NCI-H774 (cell line): ENCODE measurements around the gene TCHHL1.

ENCODE experiments used
- DNase-seq: peaks from one replicate; lab custom pipeline; 2025; lab: John Stamatoyannopoulos, UW

TCHHL1 gene

DNA sequence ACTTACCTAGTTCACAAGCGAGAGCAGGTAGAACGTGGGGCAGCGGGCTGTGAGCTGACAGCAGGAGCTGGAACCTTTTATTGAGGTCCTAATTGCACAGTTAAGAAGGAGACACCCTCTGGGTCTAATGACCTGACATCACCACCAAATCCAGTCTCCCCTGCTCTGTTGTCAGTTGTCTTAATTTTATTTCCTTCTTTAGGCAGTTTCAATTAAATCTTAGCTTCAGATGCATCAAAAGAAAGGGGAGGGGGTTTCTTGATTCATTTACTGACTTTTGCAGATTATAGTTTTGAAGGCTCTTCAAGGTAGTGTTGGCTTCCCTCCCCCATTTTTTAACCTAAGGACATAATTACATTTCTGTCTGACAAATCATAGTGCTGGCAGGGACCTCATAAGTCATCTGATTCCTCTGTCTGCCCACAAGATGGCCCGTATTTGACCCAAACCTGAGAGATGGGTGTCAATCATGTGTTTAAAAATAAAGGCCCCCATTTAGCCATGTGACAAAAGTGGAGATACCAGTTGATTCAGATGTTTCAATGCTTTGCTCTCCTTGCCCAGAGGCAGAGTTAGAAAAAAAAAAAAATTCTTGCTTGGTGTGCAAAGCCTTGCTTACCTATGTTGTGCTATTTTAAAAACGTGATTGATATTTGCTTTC, at the start of gene TCHHL1:
Gene TCHHL1, minus strand, starts transcription at position 51 of the 661 bp plus-strand sequence. CDS start 921 bp downstream, outside the sequence.
- DNase-seq: no peak

DNA sequence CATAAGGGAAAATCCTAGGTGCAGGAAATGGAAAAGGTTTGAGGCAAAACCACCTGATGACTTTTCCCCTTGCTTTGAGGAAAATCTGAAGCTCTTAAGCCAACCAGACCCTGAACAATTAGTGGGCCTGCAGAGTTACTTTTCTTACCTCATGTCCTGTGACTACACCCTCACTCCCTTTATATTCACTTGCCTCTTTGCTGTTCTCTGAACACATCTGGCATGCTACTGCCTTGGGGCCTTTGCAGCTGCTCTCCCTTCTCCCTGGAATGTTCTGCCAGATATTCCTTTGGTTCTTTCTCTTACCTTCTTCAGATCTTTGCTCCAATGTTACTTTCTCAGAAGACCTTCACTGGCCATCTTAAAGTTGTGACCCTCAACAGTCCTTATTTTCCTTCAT, 48.4 kb upstream of the TCHHL1 start:
- no peak for DNase-seq

DNA sequence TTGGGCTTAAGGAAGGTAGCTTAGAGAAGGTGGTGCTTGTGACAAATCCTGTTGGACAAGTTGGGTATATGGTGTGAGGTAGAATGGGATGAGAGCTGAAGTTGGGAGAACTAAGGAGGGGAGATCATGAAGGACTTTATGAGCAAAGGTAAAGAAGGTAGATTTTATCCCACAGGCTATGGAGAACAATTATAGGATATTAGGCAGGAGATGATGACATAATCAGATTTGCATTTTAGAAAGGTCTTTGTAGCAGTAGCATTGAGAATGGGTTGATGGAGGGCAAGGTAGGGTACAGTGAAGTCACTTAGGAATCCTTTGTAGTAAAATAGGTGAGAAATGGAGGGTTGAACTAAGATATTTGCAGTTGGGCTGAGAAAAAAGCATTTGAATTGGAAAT, 41.3 kb upstream of the TCHHL1 start:
- DNase-seq: no peak

DNA sequence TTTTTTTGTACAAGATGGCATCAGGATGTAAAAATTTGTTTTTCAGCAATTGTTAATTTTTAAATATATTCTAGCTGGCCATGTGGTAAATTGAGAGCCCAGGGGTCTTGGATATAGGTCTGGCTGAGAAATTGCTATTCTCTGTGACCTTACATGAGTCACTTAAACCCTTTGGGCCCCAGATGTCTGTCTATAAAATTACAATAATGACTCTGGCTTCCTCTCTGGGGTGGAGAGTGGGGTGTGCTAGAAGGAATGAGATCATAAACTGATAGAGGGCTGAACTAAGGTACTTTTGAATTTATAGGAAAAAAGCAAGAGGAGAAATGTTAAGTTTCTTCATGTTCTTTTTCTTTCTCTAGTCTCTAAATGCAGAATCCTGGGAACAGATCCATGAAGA, 38.8 kb upstream of the TCHHL1 start:
- no peak for DNase-seq

DNA sequence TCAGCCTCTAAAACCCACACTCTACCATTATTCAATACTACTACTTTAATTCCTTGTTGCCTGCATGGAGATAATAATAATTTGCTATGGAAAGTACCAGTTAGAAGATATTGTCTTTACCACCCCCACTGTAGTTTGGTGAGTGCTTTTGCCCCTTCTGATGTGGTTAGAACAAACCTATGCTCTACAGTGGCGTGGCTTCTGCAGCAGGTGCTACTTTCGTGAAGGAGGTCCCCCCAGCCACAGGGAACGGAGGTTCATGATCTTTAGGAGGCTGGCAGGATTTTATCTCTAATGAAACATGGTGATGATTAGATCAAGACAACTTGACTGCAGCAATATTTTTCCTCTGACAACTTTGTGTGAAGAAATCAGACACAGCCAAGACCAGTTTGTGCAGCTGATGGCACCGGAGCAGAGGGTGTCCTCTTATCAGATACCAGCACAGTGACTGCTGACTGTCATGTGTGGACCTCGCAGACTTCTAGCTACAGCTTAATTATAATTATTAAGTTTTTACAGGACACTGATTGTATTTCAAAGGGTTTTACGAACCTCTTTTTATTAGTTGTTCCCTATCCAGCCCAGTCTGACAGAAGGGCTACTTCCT, 37.1 kb upstream of the TCHHL1 start:
- DNase-seq: no peak

DNA sequence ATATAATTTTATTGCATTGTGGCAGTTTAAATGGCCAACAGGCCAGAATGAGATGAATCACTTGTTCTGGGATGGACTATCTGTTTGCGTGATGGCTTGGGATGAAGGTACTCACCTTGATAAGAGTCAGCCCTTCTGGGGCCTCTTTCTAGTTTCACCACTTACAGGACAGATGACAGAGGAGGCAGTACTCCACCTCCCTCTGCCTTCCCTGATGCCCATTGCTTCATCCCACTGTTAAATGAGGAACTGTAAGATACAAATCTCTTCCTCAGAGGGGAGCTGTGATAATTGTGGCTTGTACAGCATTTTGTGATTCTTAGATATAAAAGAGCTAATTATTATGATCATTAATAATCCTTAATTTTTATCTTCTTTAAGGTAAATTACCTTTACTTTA, 30.1 kb upstream of the TCHHL1 start:
- DNase-seq: no peak

DNA sequence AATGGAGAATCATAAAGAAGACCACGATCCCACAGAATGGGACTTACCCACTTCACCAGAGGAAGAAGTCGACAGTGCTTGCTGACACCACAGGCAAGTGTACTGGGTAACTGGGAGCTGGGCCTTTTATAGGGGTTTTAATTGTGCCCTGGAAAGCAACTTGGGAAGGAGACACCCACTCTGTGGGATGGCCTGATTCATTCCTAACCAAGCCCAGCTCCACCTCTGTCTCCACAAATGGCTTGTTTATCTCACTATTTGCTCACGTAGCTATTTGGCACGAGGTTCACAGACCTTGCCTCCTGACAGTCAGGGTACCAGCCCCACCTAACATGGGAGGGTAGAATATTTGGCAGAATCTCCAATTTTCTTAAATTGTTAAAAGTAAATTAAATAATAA, 26.5 kb upstream of the TCHHL1 start, which contains the start of gene TCHH:
Gene TCHH, minus strand, starts transcription at position 101 of the 400 bp plus-strand sequence. CDS start 1,364 bp downstream, outside the sequence.
- DNase-seq: no peak

DNA sequence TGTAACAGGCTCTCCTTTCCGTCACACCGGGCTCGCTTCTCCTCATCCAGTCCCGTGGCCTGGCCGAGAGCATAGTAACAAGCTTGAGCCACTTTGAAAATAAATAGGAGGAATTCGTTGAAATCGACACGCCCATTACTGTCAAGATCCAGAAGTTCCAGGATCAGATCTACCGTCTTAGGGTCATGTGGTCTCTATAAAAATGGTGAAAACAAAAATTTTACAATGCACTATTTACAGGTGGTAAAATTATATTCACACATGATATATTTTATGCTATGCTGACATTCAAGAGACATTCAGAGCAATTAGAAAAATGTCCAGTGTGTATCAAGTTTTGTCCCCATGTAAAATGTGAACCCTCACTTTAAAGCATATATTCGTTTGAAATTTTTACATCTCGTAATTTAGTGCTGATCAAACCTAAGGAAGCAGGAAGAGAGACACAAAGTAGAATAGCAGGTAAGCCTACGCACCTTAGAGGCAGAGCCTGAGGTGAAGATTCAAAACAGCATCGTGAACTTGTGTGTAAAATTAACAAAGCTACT, 24.1 kb upstream of the TCHHL1 start:
- no peak for DNase-seq

DNA sequence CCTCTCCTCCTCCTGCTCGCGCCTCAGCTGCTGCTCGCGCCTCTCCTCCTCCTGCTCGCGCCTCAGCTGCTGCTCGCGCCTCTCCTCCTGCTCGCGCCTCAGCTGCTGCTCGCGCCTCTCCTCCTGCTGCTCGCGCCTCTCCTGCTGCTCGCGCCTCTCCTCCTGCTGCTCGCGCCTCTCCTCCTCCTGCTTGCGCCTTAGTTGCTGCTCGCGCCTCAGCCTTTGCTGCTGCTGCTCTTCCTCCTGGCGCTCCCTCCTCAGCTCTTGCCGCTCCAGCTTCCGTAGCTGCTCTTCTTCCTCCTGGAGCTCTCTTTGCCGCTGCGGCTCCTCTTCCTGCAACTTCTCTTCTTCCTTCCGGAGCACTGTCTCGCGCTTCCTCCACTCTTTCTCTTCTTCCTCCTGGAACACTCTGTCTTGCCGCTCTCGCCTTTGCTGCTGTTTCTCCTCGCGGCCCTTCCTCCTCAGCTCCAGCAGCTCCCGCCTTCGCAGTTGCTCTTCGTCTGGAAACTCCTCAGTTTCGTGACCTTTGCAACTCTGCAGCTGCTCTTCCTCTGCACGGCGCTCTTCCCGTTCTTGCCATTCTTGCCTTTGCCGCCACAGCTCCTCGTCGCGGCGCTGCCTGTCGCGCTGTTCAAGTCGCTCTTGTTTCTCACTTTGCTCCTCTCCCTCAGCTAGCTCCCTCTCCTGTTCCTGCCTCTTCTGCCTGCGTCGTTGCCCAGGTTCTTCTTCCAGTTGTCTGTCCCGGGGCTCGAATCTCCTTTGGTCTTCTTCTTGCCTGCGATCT, 23.4 kb upstream of the TCHHL1 start:
- no peak for DNase-seq

DNA sequence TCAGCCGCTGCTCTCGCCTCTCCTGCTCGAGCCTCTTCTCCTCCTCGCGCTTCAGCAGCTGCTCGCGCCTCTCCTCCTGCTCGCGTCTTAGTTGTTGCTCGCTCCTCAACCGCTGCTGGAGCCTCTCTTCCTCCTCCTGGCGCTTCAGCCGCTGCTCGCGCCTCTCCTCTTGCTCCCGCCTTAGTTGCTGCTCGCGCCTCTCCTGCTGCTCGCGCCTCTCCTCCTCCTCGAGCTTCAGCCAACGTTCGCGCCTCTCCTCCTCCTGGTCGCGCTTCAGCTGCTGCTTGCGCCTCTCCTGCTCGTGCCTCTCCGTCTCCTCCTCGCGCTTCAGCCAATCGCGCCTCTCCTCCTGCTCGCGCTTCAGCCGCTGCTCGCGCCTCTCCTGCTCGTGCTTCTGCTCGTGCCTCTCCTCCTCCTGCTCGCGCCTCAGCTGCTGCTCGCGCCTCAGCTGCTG, 22.7 kb upstream of the TCHHL1 start:
- no peak for DNase-seq

DNA sequence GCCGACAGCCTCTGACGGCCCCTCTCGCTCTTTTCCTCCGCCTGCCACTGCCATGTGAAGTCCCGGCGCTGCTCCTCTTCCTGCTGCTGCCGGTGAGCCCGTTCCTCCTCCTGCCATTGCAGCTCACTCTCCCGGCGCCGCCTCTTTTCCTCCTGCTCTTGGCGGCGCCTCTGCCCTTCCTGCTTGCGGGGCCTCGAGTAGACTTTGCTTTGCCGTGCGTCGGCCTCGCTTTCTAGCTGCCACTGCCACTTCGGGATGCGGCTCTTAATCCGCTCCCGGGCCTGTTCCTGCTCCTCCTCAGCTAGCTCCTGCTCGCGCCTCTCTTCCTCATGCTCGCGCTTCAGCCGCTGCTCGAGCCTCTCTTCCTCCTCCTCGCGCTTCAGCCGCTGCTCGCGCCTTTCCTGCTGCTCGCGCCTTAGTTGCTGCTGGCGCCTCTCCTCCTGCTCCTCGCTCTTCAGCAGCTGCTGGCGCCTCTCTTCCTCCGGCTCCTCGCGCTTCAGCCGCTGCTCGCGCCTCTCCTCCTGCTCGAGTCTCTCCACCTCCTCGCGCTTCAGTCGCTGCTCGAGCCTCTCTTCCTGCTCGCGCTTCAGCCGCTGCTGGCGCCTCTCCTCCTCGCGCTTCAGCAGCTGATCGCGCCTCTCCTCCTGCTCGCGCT, 22.1 kb upstream of the TCHHL1 start:
- DNase-seq: peak; percentile 38

DNA sequence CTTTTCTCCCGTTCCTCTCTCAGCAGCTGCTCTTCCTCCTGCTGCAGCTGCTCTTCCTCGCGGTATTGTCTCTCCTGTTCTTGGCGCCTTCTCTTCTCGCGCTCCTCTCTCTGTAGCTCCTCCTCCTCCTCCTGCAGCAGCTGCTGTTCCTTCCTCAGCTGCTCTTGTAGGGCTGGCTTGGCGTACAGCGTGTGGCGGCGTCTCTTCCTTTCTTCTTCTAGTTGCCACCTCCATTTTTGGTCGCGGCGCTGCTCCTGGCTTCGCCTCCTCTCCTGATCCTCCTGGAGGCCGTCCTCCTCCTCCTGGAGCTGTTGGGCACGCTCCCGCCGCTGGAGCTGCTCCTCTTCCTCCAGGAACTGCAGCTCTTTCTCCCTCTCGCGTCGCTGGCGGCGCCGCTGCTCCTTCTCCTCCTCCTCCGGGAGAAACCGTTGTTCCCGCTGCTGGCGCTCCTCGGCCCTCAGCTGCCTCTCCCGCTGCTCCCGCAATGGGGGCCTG, 21.5 kb upstream of the TCHHL1 start:
- DNase-seq: peak; percentile 12

DNA sequence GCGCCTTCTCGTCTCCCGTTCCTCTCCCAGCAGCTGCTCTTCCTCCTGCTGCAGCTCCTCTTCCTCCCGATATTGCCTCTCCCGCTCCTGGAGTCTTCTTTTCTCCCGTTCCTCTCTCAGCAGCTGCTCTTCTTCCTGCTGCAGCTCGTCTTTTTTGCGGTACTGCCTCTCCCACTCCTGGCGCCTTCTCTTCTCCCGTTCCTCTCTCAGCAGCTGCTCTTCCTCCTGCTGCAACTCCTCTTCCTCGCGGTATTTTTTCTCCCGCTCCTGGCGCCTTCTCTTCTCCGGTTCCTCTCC, 21.1 kb upstream of the TCHHL1 start:
- no peak for DNase-seq

DNA sequence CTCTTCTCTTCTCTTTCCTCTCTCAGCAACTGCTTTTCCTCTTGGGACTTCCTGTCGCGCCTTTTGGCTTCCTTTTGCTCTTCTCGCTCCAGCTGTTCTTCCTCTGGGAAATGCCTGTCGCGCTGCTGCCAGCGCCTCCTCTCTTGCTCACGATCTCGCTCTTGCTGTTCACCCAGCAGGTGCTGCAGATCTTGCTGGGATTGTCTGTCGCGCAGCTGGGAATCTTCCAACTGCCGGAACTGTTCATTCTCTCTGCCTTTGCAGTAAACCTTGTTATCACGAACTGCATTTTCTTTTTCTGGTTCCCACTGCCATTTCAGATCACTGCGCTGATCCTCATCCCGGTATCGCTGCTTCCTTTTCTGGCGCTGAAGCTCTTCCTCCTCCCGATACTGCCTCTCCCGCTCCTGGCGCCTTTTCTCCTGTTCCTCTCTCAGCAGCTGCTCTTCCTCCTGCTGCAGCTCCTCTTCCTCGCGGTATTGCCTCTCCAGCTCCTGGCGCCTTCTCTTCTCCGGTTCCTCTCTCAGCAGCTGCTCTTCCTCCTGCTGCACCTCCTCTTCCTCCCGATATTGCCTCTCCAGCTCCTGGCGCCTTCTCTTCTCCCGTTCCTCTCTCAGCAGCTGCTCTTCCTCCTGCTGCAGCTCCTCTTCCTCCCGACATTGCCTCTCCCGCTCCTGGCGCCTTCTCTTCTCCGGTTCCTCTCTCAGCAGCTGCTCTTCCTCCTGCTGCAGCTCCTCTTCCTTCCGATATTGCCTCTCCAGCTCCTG, 20.6 kb upstream of the TCHHL1 start:
- DNase-seq: no peak

DNA sequence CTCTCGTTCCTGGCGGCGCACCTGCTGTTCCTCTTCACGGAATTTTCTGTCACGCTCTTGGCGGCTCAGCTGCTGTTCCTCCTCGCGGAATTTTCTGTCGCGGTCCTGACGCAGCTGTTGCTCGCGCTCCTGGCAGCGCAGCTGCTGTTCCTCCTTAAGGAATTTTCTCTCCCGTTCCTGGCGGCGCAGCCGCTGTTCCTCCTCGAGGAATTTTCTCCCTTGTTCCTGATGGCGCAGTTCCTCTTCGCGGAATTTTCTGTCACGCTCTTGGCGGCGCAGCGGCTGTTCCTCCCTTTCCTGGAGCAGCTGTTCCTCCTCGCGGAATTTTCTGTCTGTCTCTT, 20.0 kb upstream of the TCHHL1 start:
- DNase-seq: no peak

DNA sequence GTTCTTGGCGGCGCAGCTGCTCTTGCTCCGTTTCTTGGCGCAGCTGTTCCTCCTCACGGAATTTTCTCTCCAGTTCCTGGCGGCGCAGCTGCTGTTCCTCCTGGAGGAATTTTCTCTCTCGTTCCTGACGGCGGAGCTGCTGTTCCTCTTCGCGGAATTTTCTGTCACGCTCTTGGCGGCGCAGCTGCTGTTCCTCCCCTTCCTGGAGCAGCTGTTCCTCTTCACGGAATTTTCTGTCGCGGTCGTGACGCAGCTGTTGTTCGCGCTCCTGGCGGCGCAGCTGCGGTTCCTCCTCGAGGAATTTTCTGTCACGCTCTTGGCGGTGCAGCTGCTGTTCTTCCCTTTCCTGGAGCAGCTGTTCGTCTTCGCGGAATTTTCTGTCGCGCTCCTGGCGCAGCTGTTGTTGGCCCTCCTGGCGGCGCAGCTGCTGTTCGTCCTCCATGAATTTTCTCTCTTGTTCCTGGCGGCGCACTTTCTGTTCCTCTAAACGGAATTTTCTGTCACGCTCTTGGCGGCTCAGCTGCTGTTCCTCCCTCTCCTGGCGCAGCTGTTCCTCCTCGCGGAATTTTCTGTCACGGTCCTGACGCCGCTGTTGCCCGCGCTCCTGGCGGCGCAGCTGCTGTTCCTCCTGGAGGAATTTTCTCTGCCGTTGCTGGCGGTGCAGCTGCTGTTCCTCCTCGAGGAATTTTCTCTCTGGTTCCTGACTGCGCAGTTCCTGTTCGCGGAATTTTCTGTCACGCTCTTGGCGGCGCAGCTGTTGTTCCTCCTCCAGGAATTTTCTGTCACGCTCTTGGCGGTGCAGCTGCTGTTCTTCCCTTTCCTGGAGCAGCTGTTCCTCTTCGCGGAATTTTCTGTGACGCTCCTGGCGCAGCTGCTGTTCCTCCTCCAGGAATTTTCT, 19.4 kb upstream of the TCHHL1 start:
- DNase-seq: no peak

DNA sequence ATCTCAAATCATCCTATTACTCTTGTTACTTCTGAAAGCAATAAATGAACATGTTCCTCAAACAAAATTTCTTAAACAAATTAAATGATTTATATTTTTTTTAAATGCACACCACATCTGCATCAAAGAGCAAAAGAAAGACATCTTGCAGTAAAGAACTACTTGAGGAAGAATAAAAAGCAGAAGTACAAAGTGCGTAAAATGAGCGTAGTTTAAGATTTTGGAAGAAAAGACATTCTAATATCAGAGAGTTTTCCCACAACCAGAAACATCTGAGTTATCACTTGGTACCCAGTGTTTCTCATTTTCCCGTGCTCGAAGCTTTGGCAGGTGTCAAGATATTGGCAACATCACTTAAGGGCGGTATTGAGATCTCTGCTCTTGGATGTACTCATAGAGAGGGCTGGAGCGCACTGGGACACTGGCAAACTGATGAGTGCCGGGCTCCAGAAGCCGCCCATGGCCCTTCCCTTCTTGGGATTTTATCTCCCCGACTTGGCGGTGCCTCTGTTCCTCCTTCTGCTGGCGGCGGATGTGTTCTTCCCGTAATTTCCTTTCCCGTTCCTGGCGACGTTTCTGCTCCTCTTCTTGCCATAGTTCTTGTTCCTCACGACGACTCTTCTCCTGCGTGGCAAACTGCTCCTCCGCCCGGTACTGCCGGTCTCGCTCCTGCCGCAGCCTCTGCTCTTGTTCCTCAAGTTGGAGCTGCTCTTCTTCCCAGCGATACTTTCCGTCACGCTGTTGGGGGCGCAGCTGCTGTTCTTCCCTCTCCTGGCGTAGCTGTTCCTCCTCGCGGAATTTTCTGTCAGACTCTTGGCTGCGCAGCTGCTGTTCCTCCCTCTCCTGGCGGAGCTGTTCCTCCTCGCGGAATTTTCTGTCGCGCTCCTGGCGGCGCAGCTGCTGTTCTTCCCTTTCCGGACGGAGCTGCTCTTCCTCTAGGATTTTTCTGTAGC, 18.4 kb upstream of the TCHHL1 start:
- no peak for DNase-seq

DNA sequence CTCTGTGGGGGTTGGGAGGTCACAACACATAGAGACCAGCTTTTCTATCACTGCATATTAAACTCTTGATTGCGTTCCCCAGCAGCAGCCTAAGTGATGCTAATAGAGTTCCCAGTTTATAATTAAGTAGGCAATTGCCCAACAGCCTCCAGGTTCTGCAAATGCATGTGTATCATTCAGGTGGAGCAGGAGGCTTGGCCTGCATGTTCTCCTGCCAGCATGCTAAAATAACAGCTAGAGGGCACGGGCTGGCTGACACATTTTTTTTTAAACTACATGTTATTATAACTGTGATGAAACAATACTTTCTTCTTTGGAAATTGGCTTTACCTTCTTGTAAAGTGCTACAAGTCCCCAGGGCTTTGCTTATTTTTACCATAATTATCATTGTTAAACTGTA, 16.0 kb upstream of the TCHHL1 start:
- no peak for DNase-seq

DNA sequence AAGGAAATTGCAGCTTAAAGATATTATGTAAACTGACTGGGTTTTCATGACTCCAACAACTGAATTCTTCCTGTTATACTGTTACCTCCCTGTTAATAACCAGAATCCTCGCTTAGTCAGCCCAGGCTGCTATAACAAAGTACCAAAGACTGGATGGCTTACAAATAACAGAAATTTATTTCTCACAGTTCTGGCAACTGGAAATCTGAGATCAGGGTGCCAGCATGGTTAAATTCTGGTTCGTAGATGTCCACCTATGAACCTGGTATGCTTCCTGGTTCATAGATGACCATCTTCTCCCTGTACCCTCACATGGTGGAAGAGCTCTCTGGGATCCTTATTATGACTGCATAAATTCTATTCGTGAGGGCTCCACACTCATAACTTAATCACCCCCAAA, 8.1 kb upstream of the TCHHL1 start:
- DNase-seq: no peak
